ENCODE measurements around the gene POGK.

POGK gene

GRCh38 chr1:166839600-166840308 is 479 bp downstream of the POGK start:
- peaks cover 53% of the 10 kb centered on the region for H3K4me1 ChIP-seq (ENCODE audit: control insufficient read depth, insufficient read depth, low read length)
- H3K9ac ChIP-seq (ENCODE audit: low read length): peak overlapping the region; percentile 29

DNA sequence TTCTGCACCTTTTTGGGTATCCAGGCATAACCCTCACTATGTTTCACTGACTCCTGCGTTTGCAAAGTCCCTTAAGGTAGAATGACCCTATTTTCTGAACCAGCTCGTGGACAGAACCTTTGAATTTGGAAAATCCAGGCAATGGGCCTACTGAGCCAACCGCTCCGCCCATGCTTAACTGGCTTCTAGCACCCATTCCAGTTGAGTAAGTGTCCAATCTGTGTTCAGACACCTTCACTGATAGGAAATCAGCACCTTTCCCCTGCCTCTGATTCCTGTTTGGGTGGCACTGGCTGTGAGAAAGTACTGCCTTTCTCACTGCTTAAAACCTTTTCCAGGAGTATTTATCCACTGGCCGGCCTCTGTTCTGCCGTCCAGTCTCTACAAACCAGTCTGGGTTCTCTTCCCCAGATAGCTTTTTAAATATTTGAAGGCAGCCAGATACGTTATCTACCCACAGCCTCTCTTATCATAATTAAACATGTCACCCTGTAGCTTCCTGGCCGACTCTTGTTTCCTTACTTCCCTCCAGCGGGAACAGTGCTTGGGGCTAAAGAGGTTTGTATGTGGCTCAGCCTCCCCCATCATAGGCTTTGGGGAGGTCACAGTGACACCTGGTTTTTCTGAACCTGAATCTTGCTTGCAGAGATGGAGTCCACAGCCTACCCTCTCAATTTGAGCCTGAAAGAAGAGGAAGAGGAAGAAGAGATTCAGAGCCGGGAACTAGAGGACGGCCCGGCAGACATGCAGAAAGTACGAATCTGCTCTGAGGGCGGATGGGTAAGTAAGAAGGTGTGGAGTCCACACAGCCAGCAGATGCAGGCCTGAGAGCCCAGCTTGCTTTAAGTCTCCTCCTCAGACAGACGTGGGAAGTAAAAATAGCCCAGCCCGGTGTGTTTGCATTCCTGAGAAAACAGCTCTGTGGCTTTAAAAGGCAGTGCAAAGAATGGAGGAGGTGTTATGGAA is 1.3 kb downstream of the POGK start:
- Histone ChIP-seq H3K4me1 (ENCODE audit: control insufficient read depth, insufficient read depth, low read length) (peaks cover 53% of the 10 kb centered on the region), H3K27me3 (ENCODE audit: control insufficient read depth, insufficient read depth, low read length) (no peaks in the 10 kb centered on the region), H3K9ac (ENCODE audit: low read length) (peak overlapping the region; percentile 29), H3K9me3 (ENCODE audit: control insufficient read depth, low read length) (no peaks in the 10 kb centered on the region), H3K4me3 (ENCODE audit: low read length) (peak overlapping the region; percentile 7), H3K36me3 (ENCODE audit: control insufficient read depth, insufficient read depth, low read length) (peaks cover 15% of the 10 kb centered on the region)

More at GRCh38 chr1:166839600-166840308, 479 bp downstream of the POGK start:
- Histone ChIP-seq H3K4me3 (ENCODE audit: low read length) (peak overlapping the region; percentile 7), H3K36me3 (ENCODE audit: control insufficient read depth, insufficient read depth, low read length) (peaks cover 15% of the 10 kb centered on the region), H3K27me3 (ENCODE audit: control insufficient read depth, insufficient read depth, low read length) (no peaks in the 10 kb centered on the region), H3K9me3 (ENCODE audit: control insufficient read depth, low read length) (no peaks in the 10 kb centered on the region)

DNA sequence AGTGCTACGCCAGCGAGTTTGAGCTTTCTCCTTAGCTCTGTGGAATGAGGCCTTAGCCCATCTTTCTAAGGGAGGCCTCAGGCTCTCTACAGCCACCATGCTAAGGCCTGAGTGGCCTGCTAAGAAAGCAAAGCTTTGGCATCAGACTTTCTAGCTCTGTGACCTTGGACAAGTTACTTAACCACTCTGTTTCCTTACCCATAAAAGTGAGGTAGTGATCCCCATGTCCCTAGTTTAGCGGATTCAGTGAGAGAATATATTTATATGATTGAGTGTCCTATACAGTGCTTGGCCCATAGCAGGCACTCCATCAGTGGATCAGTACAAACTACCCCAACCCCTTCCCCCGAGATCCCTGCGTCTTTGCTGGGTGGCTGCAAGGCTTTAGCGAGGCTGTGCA is 4.0 kb downstream of the POGK start:
- H3K9ac ChIP-seq (ENCODE audit: low read length): no peak overlapping the region
- peaks cover 51% of the 10 kb centered on the region for H3K4me1 ChIP-seq (ENCODE audit: control insufficient read depth, insufficient read depth, low read length)
- no peak overlapping the region for H3K4me3 ChIP-seq (ENCODE audit: low read length)
- H3K9me3 ChIP-seq (ENCODE audit: control insufficient read depth, low read length): no peaks in the 10 kb centered on the region
- H3K27me3 ChIP-seq (ENCODE audit: control insufficient read depth, insufficient read depth, low read length): no peaks in the 10 kb centered on the region
- H3K36me3 ChIP-seq (ENCODE audit: control insufficient read depth, insufficient read depth, low read length): peaks cover 19% of the 10 kb centered on the region

- H3K27me3 ChIP-seq (ENCODE audit: control insufficient read depth, insufficient read depth, low read length): no peaks in the 10 kb centered on the region
- no peak overlapping the region for H3K4me3 ChIP-seq (ENCODE audit: low read length)
- no peaks in the 10 kb centered on the region for H3K9me3 ChIP-seq (ENCODE audit: control insufficient read depth, low read length)
- peak overlapping the region; percentile 18 for H3K9ac ChIP-seq (ENCODE audit: low read length)
- peaks cover 21% of the 10 kb centered on the region for H3K36me3 ChIP-seq (ENCODE audit: control insufficient read depth, insufficient read depth, low read length)
- H3K4me1 ChIP-seq (ENCODE audit: control insufficient read depth, insufficient read depth, low read length): peaks cover 44% of the 10 kb centered on the region
These were observed 4.7 kb downstream of the POGK start for GRCh38 chr1:166843769-166844596.

DNA sequence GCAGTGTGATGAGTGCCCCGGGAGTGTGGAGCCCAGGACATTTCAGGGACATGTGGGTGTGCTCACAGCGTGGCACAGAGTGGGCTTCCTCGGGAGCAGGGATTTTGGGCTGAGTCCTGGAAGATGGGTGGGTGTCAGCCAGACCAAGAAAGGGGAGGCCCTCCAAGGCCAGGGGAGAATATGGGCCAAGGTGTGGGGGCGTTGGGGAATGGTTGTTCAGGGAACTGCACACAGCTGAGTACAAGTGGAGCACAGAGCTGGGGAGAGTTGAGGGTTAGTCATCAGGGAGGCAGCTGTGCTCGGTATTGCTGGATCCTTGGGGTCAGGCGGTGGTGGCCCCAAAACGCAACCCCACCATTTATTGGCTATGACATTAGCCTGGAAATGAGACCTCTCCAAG is 5.5 kb downstream of the POGK start:
- Histone ChIP-seq H3K36me3 (ENCODE audit: control insufficient read depth, insufficient read depth, low read length) (peaks cover 29% of the 10 kb centered on the region), H3K4me3 (ENCODE audit: low read length) (no peak overlapping the region), H3K27me3 (ENCODE audit: control insufficient read depth, insufficient read depth, low read length) (no peaks in the 10 kb centered on the region), H3K9me3 (ENCODE audit: control insufficient read depth, low read length) (no peaks in the 10 kb centered on the region), H3K4me1 (ENCODE audit: control insufficient read depth, insufficient read depth, low read length) (peaks cover 44% of the 10 kb centered on the region), H3K9ac (ENCODE audit: low read length) (no peak overlapping the region)

GRCh38 chr1:166848193-166848592 is 8.9 kb downstream of the POGK start:
- no peak overlapping the region for H3K9ac ChIP-seq (ENCODE audit: low read length)
- peaks cover 22% of the 10 kb centered on the region for H3K36me3 ChIP-seq (ENCODE audit: control insufficient read depth, insufficient read depth, low read length)
- H3K27me3 ChIP-seq (ENCODE audit: control insufficient read depth, insufficient read depth, low read length): no peaks in the 10 kb centered on the region
- H3K9me3 ChIP-seq (ENCODE audit: control insufficient read depth, low read length): no peaks in the 10 kb centered on the region
- no peak overlapping the region for H3K4me3 ChIP-seq (ENCODE audit: low read length)
- peaks cover 12% of the 10 kb centered on the region for H3K4me1 ChIP-seq (ENCODE audit: control insufficient read depth, insufficient read depth, low read length)

GRCh38 chr1:166849135-166849534 is 9.9 kb downstream of the POGK start:
- Histone ChIP-seq H3K27me3 (ENCODE audit: control insufficient read depth, insufficient read depth, low read length) (no peaks in the 10 kb centered on the region), H3K9me3 (ENCODE audit: control insufficient read depth, low read length) (no peaks in the 10 kb centered on the region), H3K4me1 (ENCODE audit: control insufficient read depth, insufficient read depth, low read length) (peaks cover 2% of the 10 kb centered on the region), H3K4me3 (ENCODE audit: low read length) (no peak overlapping the region), H3K36me3 (ENCODE audit: control insufficient read depth, insufficient read depth, low read length) (peaks cover 21% of the 10 kb centered on the region), H3K9ac (ENCODE audit: low read length) (no peak overlapping the region)

DNA sequence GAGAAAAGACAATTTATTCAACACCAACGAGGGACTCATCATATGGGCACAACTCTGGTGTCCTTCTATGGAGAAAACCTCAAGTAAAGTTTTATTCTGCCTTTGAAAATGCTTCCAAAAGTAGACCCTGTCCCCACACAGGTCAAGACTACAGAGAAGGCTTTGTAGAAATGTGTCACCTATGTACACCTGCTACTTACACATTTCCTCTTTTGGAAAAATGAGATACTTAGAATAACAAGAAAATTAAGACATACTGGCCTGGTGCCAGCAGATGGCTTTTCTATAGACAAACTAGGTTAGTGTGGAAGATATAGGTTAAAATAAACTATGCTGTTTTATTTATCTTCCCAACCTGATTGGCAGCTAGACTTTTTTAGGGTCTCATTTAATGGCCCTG is 13.6 kb downstream of the POGK start:
- H3K36me3 ChIP-seq (ENCODE audit: control insufficient read depth, insufficient read depth, low read length): peaks cover 17% of the 10 kb centered on the region
- H3K4me3 ChIP-seq (ENCODE audit: low read length): no peak overlapping the region
- H3K9me3 ChIP-seq (ENCODE audit: control insufficient read depth, low read length): no peaks in the 10 kb centered on the region
- no peaks in the 10 kb centered on the region for H3K27me3 ChIP-seq (ENCODE audit: control insufficient read depth, insufficient read depth, low read length)
- no peaks in the 10 kb centered on the region for H3K4me1 ChIP-seq (ENCODE audit: control insufficient read depth, insufficient read depth, low read length)
- H3K9ac ChIP-seq (ENCODE audit: low read length): no peak overlapping the region

DNA sequence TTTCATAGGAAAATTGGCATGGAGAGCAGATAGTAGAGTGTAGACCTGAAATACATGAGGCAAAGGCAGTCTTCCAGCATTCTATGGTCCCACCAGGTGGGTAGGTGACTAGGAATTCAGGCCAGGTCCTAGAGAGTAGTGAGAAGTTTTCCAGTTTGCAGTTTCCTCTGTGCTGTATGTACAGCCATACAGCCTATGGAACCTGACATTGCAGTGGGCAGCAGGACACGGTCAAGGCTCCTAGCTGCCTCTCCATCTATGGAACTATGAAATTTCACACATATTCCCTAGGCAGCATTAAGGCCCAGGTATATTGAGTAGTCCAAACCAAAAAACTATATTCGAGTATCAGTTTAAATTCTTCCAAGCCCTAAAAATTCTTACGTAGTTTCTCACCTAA is 16.3 kb downstream of the POGK start:
- H3K36me3 ChIP-seq (ENCODE audit: control insufficient read depth, insufficient read depth, low read length): peaks cover 5% of the 10 kb centered on the region
- no peaks in the 10 kb centered on the region for H3K27me3 ChIP-seq (ENCODE audit: control insufficient read depth, insufficient read depth, low read length)
- H3K9me3 ChIP-seq (ENCODE audit: control insufficient read depth, low read length): no peaks in the 10 kb centered on the region
- H3K4me3 ChIP-seq (ENCODE audit: low read length): no peak overlapping the region
- no peaks in the 10 kb centered on the region for H3K4me1 ChIP-seq (ENCODE audit: control insufficient read depth, insufficient read depth, low read length)
- H3K9ac ChIP-seq (ENCODE audit: low read length): no peak overlapping the region

- peaks cover 4% of the 10 kb centered on the region for H3K36me3 ChIP-seq (ENCODE audit: control insufficient read depth, insufficient read depth, low read length)
- no peaks in the 10 kb centered on the region for H3K27me3 ChIP-seq (ENCODE audit: control insufficient read depth, insufficient read depth, low read length)
- no peak overlapping the region for H3K4me3 ChIP-seq (ENCODE audit: low read length)
- H3K9ac ChIP-seq (ENCODE audit: low read length): no peak overlapping the region
- H3K9me3 ChIP-seq (ENCODE audit: control insufficient read depth, low read length): no peaks in the 10 kb centered on the region
- no peaks in the 10 kb centered on the region for H3K4me1 ChIP-seq (ENCODE audit: control insufficient read depth, insufficient read depth, low read length)
These were observed 18.7 kb downstream of the POGK start for GRCh38 chr1:166857995-166858394.

GRCh38 chr1:166858726-166859419 is 19.6 kb downstream of the POGK start:
- H3K9ac ChIP-seq (ENCODE audit: low read length): no peak overlapping the region
- no peak overlapping the region for H3K4me3 ChIP-seq (ENCODE audit: low read length)
- H3K27me3 ChIP-seq (ENCODE audit: control insufficient read depth, insufficient read depth, low read length): no peaks in the 10 kb centered on the region
- no peaks in the 10 kb centered on the region for H3K9me3 ChIP-seq (ENCODE audit: control insufficient read depth, low read length)
- H3K36me3 ChIP-seq (ENCODE audit: control insufficient read depth, insufficient read depth, low read length): peaks cover 3% of the 10 kb centered on the region
- H3K4me1 ChIP-seq (ENCODE audit: control insufficient read depth, insufficient read depth, low read length): no peaks in the 10 kb centered on the region

All from mucosa of stomach (tissue), 1 donor.